Caco-2 (cell line): Measurements from ENCODE around the gene CERS6. TPM values are rescaled to one million over a fixed set of nuclear protein-coding genes. Genes with fewer than 3 reads are reported as not detected.

Experiments used
- BruUV-seq: library from RNA; stranded (reverse); fragments of 400-500 nt; replicated peaks from 2 replicates; lab custom pipeline; 2021; lab: Mats Ljungman, UMichigan
- CTCF ChIA-PET: fragments of 300-600 bp; sonication (Branson Sonifier 250); formaldehyde crosslinking; loops from one replicate; lab custom pipeline; 2022; ENCODE audit warnings: antibody characterized with exemption; lab: Charles Lee
- POLR2A ChIA-PET: fragments of 300-600 bp; sonication (Branson Sonifier 250); formaldehyde crosslinking; loops from one replicate; lab custom pipeline; 2022; ENCODE audit warnings: antibody characterized with exemption; lab: Charles Lee
- DNase-seq, 2 experiments: peaks; one replicate each; pipeline versions ENCODE4 v3.0.0 to v3.0.0-alpha.2; 2020 to 2022
- H3K27me3 ChIP-seq: replicated peaks from 2 replicates; pipeline ENCODE4 v1.6.0; 2011; ENCODE audit warnings: low read length; ENCODE audit not compliant: control insufficient read depth, insufficient read depth
- H3K36me3 ChIP-seq: 2 replicates; pipeline ENCODE4 v1.5.1; 2011; ENCODE audit warnings: low read length; ENCODE audit not compliant: control insufficient read depth, insufficient read depth
- H3K4me1 ChIP-seq: fragments of 250-450 bp; sonication (Bioruptor Pico); 2 replicates; pipeline ENCODE4 v1.5.1; 2020; ENCODE audit warnings: mild to moderate bottlenecking
- H3K4me3 ChIP-seq: 2 replicates; pipeline ENCODE4 v1.5.1; 2011; ENCODE audit warnings: low read depth, mild to moderate bottlenecking, control low read depth, low read length
- H3K9me3 ChIP-seq: fragments of 250-450 bp; sonication (Bioruptor Pico); 2 replicates; pipeline ENCODE4 v1.5.1; 2020; ENCODE audit warnings: mild to moderate bottlenecking, moderate library complexity
- H3K27ac Mint-ChIP-seq: one replicate; pipeline ENCODE4 v1.8.0; 2022; ENCODE audit warnings: mixed read lengths; ENCODE audit not compliant: unreplicated experiment
- H3K27me3 Mint-ChIP-seq: one replicate; pipeline ENCODE4 v1.8.0; 2022; ENCODE audit warnings: mixed read lengths; ENCODE audit not compliant: insufficient read depth, unreplicated experiment
- H3K36me3 Mint-ChIP-seq: one replicate; pipeline ENCODE4 v1.8.0; 2022; ENCODE audit warnings: mild to moderate bottlenecking, mixed read lengths; ENCODE audit not compliant: insufficient read depth, unreplicated experiment
- H3K4me1 Mint-ChIP-seq: one replicate; pipeline ENCODE4 v1.8.0; 2022; ENCODE audit warnings: low read depth, mixed read lengths; ENCODE audit not compliant: unreplicated experiment
- H3K4me3 Mint-ChIP-seq: one replicate; pipeline ENCODE4 v1.8.0; 2022; ENCODE audit warnings: mild to moderate bottlenecking, moderate library complexity, mixed read lengths; ENCODE audit not compliant: unreplicated experiment
- H3K9me3 Mint-ChIP-seq: one replicate; pipeline ENCODE4 v1.8.0; 2022; ENCODE audit warnings: mixed read lengths; ENCODE audit not compliant: unreplicated experiment
- intact Hi-C: fragments of 100-400 bp; cut with micrococcal nuclease; formaldehyde crosslinking; loops from one replicate; pipeline ENCODE4 v1.10.0; 2022; ENCODE audit not compliant: unreplicated experiment
- total RNA-seq: library from RNA; stranded (reverse); gene quantifications from 2 replicates; pipeline ENCODE4 v1.2.3, GENCODE V29; 2022
- TF ChIP-seq, protein P1 (sequence below), 2 experiments: fragments of 200-600 bp in 1 of 2; IDR thresholded peaks; 1 replicate in 1 of 2; 2 replicates in 1 of 2; pipeline versions ENCODE4 v1.5.1 to v1.8.0; 2011 to 2022; ENCODE audit warnings: antibody characterized with exemption in 1 of 2, control low read depth in 1 of 2, inconsistent platforms in 1 of 2, low read depth in 1 of 2, low read length in 1 of 2, mild to moderate bottlenecking in 1 of 2, moderate library complexity in 1 of 2; ENCODE audit not compliant: insufficient read depth in 1 of 2, severe bottlenecking in 1 of 2, unreplicated experiment in 1 of 2

CERS6 gene
- total RNA-seq, 1 experiment from 2014 or later: 32.7 TPM

DNA sequence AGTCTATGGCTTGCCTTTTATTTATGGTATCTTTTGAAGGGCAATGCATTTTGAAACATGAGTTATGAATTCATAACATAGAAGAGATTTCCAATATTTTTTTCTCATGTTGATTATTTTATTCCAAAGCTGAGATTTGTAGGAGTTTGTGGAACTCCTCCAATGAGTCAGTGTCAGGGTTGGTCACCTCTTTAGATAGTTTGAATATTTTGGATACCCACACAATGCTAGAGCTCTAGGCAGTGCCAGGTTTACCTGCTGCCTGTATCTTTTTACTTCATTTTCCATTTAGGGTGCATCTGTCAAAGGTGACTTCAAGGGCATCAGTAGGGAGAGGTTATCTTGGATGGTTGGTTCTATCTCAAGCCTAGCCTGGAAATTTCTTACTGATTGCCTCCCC is 152.7 kb downstream of the CERS6 start:
- peaks cover 10% of the 10 kb centered on the region for H3K4me1 Mint-ChIP-seq
- intact Hi-C loops: loop anchor here (1.0 kb wide), 1 partner anchor 14 kb away; no protein-coding TSS in a partner anchor
- ChIA-PET CTCF (no interaction called here), POLR2A (no interaction called here)
- H3K27ac Mint-ChIP-seq: no peak overlapping the region
- Histone ChIP-seq H3K4me3 (no peak overlapping the region), H3K36me3 (no peaks in the 10 kb centered on the region; the same call in 1 of the 2 replicates), H3K4me1 (no peaks in the 10 kb centered on the region), H3K9me3 (peaks cover 15% of the 10 kb centered on the region), H3K27me3 (no peaks in the 10 kb centered on the region)
- H3K27me3 Mint-ChIP-seq: no peaks in the 10 kb centered on the region
- H3K36me3 Mint-ChIP-seq: peaks cover 13% of the 10 kb centered on the region
- H3K4me3 Mint-ChIP-seq: no peak overlapping the region
- no peak for DNase-seq
- TF ChIP-seq, protein P1, sequence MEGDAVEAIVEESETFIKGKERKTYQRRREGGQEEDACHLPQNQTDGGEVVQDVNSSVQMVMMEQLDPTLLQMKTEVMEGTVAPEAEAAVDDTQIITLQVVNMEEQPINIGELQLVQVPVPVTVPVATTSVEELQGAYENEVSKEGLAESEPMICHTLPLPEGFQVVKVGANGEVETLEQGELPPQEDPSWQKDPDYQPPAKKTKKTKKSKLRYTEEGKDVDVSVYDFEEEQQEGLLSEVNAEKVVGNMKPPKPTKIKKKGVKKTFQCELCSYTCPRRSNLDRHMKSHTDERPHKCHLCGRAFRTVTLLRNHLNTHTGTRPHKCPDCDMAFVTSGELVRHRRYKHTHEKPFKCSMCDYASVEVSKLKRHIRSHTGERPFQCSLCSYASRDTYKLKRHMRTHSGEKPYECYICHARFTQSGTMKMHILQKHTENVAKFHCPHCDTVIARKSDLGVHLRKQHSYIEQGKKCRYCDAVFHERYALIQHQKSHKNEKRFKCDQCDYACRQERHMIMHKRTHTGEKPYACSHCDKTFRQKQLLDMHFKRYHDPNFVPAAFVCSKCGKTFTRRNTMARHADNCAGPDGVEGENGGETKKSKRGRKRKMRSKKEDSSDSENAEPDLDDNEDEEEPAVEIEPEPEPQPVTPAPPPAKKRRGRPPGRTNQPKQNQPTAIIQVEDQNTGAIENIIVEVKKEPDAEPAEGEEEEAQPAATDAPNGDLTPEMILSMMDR (IDR thresholded peaks at IDR 0.05; ENCODE audit: insufficient read depth in 1 of 2, low read depth in 1 of 2, low read length in 1 of 2, severe bottlenecking in 1 of 2, unreplicated experiment in 1 of 2): no peak
- H3K9me3 Mint-ChIP-seq: peaks cover 19% of the 10 kb centered on the region
- BruUV-seq: no TSS peak

DNA sequence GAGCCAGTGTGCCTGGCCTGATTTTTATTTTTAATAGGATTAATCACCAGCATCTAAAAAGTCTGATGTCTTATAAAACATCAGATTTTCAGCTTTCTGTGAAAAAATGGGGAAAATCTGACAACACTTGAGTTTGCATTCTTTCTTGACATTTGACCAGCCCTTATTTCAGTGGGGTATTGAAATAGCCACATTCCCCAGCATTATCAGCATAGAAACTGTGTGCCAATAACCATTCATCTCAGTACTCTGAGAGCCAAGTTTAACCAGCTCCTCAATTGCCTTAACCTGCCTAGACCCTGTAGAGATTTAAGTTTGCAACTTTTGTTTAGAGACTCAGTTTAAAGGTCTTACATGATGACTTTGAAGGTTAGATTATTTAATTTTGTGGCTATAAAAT is 155.0 kb downstream of the CERS6 start:
- Histone ChIP-seq H3K4me1 (no peaks in the 10 kb centered on the region), H3K27me3 (no peaks in the 10 kb centered on the region), H3K36me3 (peaks cover 2% of the 10 kb centered on the region; the same call in 1 of the 2 replicates), H3K9me3 (peaks cover under 1% of the 10 kb centered on the region; the same call in 1 of the 2 replicates), H3K4me3 (no peak overlapping the region)
- CTCF ChIA-PET: no interaction called here
- H3K27ac Mint-ChIP-seq: no peak overlapping the region
- H3K36me3 Mint-ChIP-seq: no peaks in the 10 kb centered on the region
- peaks cover 10% of the 10 kb centered on the region for H3K4me1 Mint-ChIP-seq
- intact Hi-C loops: no loop called here
- TF ChIP-seq, protein P1 (IDR thresholded peaks at IDR 0.05; ENCODE audit: insufficient read depth in 1 of 2, low read depth in 1 of 2, low read length in 1 of 2, severe bottlenecking in 1 of 2, unreplicated experiment in 1 of 2): no peak
- H3K9me3 Mint-ChIP-seq: peaks cover 12% of the 10 kb centered on the region
- H3K4me3 Mint-ChIP-seq: no peak overlapping the region
- H3K27me3 Mint-ChIP-seq: no peaks in the 10 kb centered on the region
- no peak for DNase-seq
- POLR2A ChIA-PET: no interaction called here
- BruUV-seq: no TSS peak

DNA sequence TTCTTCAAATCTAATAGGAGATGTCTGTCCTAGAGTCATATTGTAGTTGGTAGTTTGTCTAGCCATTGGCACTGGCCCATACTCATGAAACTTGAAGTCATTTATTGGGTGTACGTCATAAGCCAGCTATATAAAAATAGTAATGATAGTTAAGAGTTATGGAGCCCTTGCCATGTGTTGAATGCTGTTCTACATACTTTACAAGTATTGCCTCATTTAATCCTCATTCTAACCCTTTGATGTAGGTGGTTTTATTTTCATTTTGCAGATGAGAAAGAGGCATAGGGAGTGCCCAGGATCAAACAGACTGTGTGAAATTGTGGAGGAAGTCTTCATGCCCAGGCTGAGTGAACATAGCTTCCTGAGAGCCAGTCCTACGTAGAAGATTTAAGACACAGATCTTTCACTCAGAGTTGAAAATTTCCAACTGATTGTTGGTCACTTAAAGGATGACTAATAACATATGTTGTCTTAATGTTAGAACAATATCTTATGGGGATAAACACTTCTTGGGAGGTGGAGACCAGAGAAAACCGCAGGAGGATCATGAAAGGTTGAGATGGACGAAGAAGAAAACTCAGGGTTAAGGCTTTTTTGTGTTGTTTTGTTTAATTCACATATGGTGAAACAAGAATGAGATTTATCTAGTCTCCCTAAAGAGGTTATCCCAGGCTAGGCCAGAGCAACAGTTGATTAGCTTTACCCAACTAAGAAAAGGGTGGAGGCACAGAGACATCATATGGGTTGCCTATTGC is 156.0 kb downstream of the CERS6 start:
- no peak overlapping the region for H3K27ac Mint-ChIP-seq
- DNase-seq: no peak
- no peaks in the 10 kb centered on the region for H3K27me3 Mint-ChIP-seq
- no peaks in the 10 kb centered on the region for H3K36me3 Mint-ChIP-seq
- H3K9me3 Mint-ChIP-seq: peaks cover 16% of the 10 kb centered on the region
- no peak overlapping the region for H3K4me3 Mint-ChIP-seq
- ChIA-PET CTCF (no interaction called here), POLR2A (no interaction called here)
- Histone ChIP-seq H3K4me3 (no peak overlapping the region), H3K27me3 (no peaks in the 10 kb centered on the region), H3K36me3 (peaks cover 2% of the 10 kb centered on the region; the same call in 1 of the 2 replicates), H3K9me3 (no peaks in the 10 kb centered on the region), H3K4me1 (no peaks in the 10 kb centered on the region)
- peaks cover 10% of the 10 kb centered on the region for H3K4me1 Mint-ChIP-seq
- TF ChIP-seq, protein P1 (IDR thresholded peaks at IDR 0.05; ENCODE audit: insufficient read depth in 1 of 2, low read depth in 1 of 2, low read length in 1 of 2, severe bottlenecking in 1 of 2, unreplicated experiment in 1 of 2): no peak
- BruUV-seq: no TSS peak
- intact Hi-C loops: no loop called here
